Right lobe of liver (tissue), 6 donors: ENCODE data around the gene PIN4. TPM values are rescaled to one million over a fixed set of nuclear protein-coding genes. Genes with fewer than 3 reads are reported as not detected.

Source experiments
- ATAC-seq, 4 donors: fragments of 200-7000 bp; cut with Tn5 transposase; one replicate each; pipeline ENCODE4 v1.9.1; 2020; ENCODE audit warnings: mild to moderate bottlenecking in 4 of 4, moderate library complexity in 4 of 4
- DNase-seq, 3 donors: peaks; one replicate each; pipeline ENCODE4 v3.0.0-alpha.2; 2020
- H3K27ac ChIP-seq, 3 donors: fragments of 200-600 bp; one replicate each; pipeline ENCODE4 v1.8.0; 2022
- H3K27me3 ChIP-seq, 2 donors: fragments of 200-600 bp; one replicate each; pipeline ENCODE4 v1.8.0; 2022
- H3K36me3 ChIP-seq, 4 donors: fragments of 200-600 bp; sonication (generic) in 1 of 4; one replicate each; pipeline versions ENCODE4 v1.5.1 to v1.8.0; 2017 to 2022; ENCODE audit warnings: control low read depth in 1 of 4
- H3K4me1 ChIP-seq, 4 donors: fragments of 200-600 bp; sonication (generic) in 1 of 4; one replicate each; pipeline versions ENCODE4 v1.5.1 to v1.8.0; 2017 to 2022; ENCODE audit warnings: control low read depth in 1 of 4
- H3K4me3 ChIP-seq, 3 donors: fragments of 200-600 bp; one replicate each; pipeline ENCODE4 v1.8.0; 2022
- H3K9me3 ChIP-seq, 4 donors: fragments of 200-600 bp; sonication (generic) in 1 of 4; one replicate each; pipeline versions ENCODE4 v1.5.1 to v1.8.0; 2017 to 2022; ENCODE audit warnings: control low read depth in 1 of 4
- CTCF ChIP-seq, 4 donors: fragments of 200-600 bp in 3 of 4; fragments of 450-650 bp in 1 of 4; IDR thresholded peaks; one replicate each; pipeline versions ENCODE4 v1.5.1 to v1.8.0; 2016 to 2022; ENCODE audit warnings: antibody characterized with exemption in 4 of 4, mild to moderate bottlenecking in 2 of 4
- POLR2A ChIP-seq: fragments of 450-650 bp; IDR thresholded peaks from one replicate; pipeline ENCODE4 v1.6.1; 2017; ENCODE audit warnings: antibody characterized with exemption, mild to moderate bottlenecking
- WGBS: methylation state at CpG from one replicate; pipeline ENCODE4 v1.1.6; 2018; ENCODE audit warnings: low coverage, low lambda C conversion rate; ENCODE audit not compliant: insufficient coverage; ENCODE audit errors: missing lambda C conversion rate; 5-methylcytosine and 5-hydroxymethylcytosine counted together
- intact Hi-C, 2 donors: fragments of 100-400 bp; cut with DNase I; formaldehyde crosslinking; loops; one replicate each; pipeline versions ENCODE4 v1.11.2 to v1.14.1; 2022
- long read RNA-seq: library from polyadenylated mRNA; unstranded; transcript quantifications from one replicate; pipeline ENCODE4 v2.0.0, GENCODE V29; 2019
- total RNA-seq, 6 experiments: library from RNA; depleted of rRNA in 2 of 6; stranded (reverse); fragments of >200 nt in 2 of 6; fragmentation: NEBNext Ultra II Directional in 3 of 6; extraction: Animal tissue kit (Norgen Biotek cat#: 25700) in 3 of 6; gene quantifications; one replicate each; pipeline versions ENCODE4 v1.1.0 to v1.2.4, GENCODE V29; 2016 to 2023
- donor health status: DM: no; HTN: yes; CAD: no.
- donor health status: DM: no; HTN: no; CAD: no.
- donor health status: DM: no; HTN: no; CAD: no.
- donor health status: DM: no; HTN: yes; CAD: no.
- donor health status: DM: no; HTN: yes; CAD: no.

Gene PIN4
- total RNA-seq, result 1 to 10 TPM; 6.1 to 9.3 (median 8.1) TPM
- long read RNA-seq, transcript PIN4-203 (4 exons, 1,321 nt), result major isoform, 19 of 20 reads
- long read RNA-seq, partial matches to known transcripts, result 0 of 20 reads
- long read RNA-seq, other reads (novel, unspliced or antisense), result 1 of 20 reads

- peak; percentile 97 to 99 (median 98) for ATAC-seq
- no peaks in the 10 kb centered on the region for H3K9me3 ChIP-seq
- peaks cover 0 to 4% (median 0%) of the 10 kb centered on the region in 4 donors for H3K4me1 ChIP-seq
- intact Hi-C loops, result no loop called here
- no peaks in the 10 kb centered on the region for H3K27me3 ChIP-seq
- peak within 1 kb of the TSS; percentile 41 to 72 (median 67) for H3K4me3 ChIP-seq
- 19% methylated on average over 46 of the region's 46 CpGs for WGBS
- H3K36me3 ChIP-seq, result no peaks in the 10 kb centered on the region
- peak within 1 kb of the TSS in 2 of 3 donors; percentile 45 to 59 for H3K27ac ChIP-seq
- TF ChIP-seq POLR2A, result peak; percentile 27
- no peak for TF ChIP-seq CTCF (IDR thresholded peaks at IDR 0.05)
- DNase-seq, result peak; percentile 82 to 91 (median 90)
These were observed at the start of gene PIN4 for GRCh38 chrX:72181178-72182125. PIN4 (plus strand) TSS chrX:72181757; CDS start chrX:72181786, 29 bp downstream.

- Histone ChIP-seq H3K27ac (no peak overlapping the region), H3K4me1 (peaks cover 0 to 5% (median 2%) of the 10 kb centered on the region in 4 donors), H3K4me3 (peak overlapping the region in 1 of 3 donors; percentile 47), H3K9me3 (no peaks in the 10 kb centered on the region), H3K27me3 (no peaks in the 10 kb centered on the region), H3K36me3 (no peaks in the 10 kb centered on the region)
- intact Hi-C loops, result loop anchor here in 1 of 2 donors (10.0 kb wide), 1 partner anchor 138 kb away; no protein-coding TSS in a partner anchor
- DNase-seq (no peak), ATAC-seq (no peak)
- TF ChIP-seq CTCF (IDR thresholded peaks at IDR 0.05) (no peak), POLR2A (no peak)
- 75% methylated on average over 1 of the region's 3 CpGs for WGBS
These were observed 49.1 kb upstream of the PIN4 start for GRCh38 chrX:72132456-72132855.

- H3K27me3 ChIP-seq, result no peaks in the 10 kb centered on the region
- DNase-seq, result no peak
- no peaks in the 10 kb centered on the region for H3K9me3 ChIP-seq
- intact Hi-C loops, result loop anchor here in 1 of 2 donors (10.0 kb wide), 1 partner anchor 139 kb away; no protein-coding TSS in a partner anchor
- ATAC-seq, result no peak
- H3K4me1 ChIP-seq, result no peaks in the 10 kb centered on the region
- no peak overlapping the region for H3K27ac ChIP-seq
- H3K4me3 ChIP-seq, result no peak overlapping the region
- WGBS, result 70% methylated on average over 4 of the region's 11 CpGs
- no peak for TF ChIP-seq CTCF (IDR thresholded peaks at IDR 0.05)
- TF ChIP-seq POLR2A, result no peak
- H3K36me3 ChIP-seq, result no peaks in the 10 kb centered on the region
These were observed 47.6 kb upstream of the PIN4 start for GRCh38 chrX:72133851-72134546.

GRCh38 chrX:72137846-72138495 is 43.6 kb upstream of the PIN4 start:
- WGBS, result 47% methylated on average over 5 of the region's 9 CpGs
- no peaks in the 10 kb centered on the region for H3K36me3 ChIP-seq
- H3K4me1 ChIP-seq, result no peaks in the 10 kb centered on the region
- no peak for DNase-seq
- H3K27ac ChIP-seq, result no peak overlapping the region
- H3K9me3 ChIP-seq, result no peaks in the 10 kb centered on the region
- no peak for ATAC-seq
- H3K27me3 ChIP-seq, result no peaks in the 10 kb centered on the region
- intact Hi-C loops, result loop anchor here in 1 of 2 donors (10.0 kb wide), 1 partner anchor 143 kb away; no protein-coding TSS in a partner anchor
- TF ChIP-seq POLR2A (no peak), CTCF (IDR thresholded peaks at IDR 0.05) (no peak)
- H3K4me3 ChIP-seq, result no peak overlapping the region
